HG03060 (cell line): ENCODE data around the gene ZNF511.
A peak's percentile ranks its signal among the peaks of the same experiment; 100 is the strongest.
"Not testable (repeated sequence)": the region's sequence is repeated elsewhere in the genome, so short reads cannot be mapped to it uniquely, and the experiment has no call there.

Source experiments
- ATAC-seq: cut with Tn5 transposase; IDR thresholded peaks from one replicate; pipeline ENCODE4 v1.9.1; 2021; ENCODE audit warnings: low read depth, moderate number of reproducible peaks; ENCODE audit not compliant: unreplicated experiment

Gene ZNF511

GRCh38 chr10:133313192-133313591 lies 4.5 kb downstream of the ZNF511 start:
- no peak for ATAC-seq

- no peak for ATAC-seq
These were observed 6.2 kb downstream of the ZNF511 start for GRCh38 chr10:133314911-133315310.

DNA sequence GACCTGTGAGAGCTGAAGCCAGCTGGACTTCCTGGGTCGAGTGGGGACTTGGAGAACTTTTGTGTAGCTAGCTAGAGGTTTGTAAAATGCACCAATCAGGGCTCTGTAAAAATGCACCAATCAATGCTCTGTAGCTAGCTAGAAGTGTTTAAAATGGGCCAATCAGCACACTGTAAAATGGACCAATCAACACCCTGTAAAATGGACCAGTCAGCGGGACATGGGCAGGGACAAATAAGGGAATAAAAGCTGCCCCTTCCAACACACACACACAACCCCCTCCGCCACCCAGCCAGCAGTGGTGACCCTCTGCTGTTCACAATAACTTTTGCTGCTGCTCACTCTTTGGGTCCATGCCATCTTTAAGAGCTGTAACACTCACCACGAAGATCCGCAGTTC lies 7.1 kb downstream of the ZNF511 start:
- ATAC-seq, result no peak

DNA sequence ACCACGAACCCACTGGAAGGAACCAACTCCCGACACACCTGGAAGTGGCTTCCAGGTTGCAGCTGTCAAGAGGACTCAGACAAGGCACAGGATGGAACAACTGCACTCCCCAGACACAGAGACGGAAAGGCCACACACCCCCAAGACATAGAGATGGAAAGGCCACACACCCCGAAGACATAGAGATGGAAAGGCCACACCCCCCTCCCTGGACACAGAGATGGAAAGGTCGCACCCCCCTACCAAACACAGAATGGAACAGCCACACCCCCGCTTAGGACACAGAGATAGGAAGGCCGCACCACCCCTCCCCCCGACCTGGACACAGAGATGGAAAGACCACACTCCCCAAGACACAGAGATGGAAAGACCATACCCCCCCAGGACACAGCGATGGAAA lies 7.6 kb downstream of the ZNF511 start:
- no peak for ATAC-seq

GRCh38 chr10:133316732-133317131 lies 8.0 kb downstream of the ZNF511 start:
- no peak for ATAC-seq

GRCh38 chr10:133318494-133319127 lies 9.9 kb downstream of the ZNF511 start:
- no peak for ATAC-seq

- not testable (repeated sequence) for ATAC-seq
These were observed 12.2 kb downstream of the ZNF511 start for GRCh38 chr10:133320852-133321422.

DNA sequence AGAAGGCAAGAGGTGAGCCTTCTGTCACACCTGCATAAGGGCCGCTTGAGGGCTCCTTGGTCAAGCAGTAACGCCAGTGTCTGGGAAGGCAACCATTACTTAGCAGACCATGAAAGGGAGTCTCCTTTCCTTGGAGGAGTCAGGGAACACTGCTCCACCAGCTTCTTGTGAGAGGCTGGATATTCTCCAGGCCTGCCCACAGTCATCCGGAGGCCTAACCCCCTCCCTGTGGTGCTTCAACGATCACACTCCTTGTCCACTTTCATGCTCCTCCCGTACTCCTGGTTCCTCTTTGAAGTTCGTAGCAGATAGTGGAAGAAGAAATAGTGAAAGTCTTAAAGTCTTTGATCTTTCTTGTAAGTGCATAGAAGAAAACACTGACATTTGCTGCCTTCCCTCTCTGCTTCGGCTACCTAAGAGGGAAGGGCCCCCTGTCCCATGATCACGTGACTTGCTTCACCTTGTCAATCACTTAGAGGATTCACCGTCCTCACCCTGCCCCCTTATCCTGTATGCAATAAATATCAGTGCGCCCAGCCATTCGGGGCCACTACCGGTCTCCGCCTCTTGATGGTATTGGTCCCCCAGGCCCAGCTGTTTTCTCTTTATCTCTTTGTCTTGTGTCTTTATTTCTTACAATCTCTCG lies 13.5 kb downstream of the ZNF511 start:
- ATAC-seq, result not testable (repeated sequence)

- ATAC-seq, result no peak
These were observed 15.6 kb downstream of the ZNF511 start for GRCh38 chr10:133324198-133324792.

GRCh38 chr10:133324857-133325260 lies 16.1 kb downstream of the ZNF511 start:
- no peak for ATAC-seq

- ATAC-seq, result no peak
These were observed 16.9 kb downstream of the ZNF511 start for GRCh38 chr10:133325440-133326222.

DNA sequence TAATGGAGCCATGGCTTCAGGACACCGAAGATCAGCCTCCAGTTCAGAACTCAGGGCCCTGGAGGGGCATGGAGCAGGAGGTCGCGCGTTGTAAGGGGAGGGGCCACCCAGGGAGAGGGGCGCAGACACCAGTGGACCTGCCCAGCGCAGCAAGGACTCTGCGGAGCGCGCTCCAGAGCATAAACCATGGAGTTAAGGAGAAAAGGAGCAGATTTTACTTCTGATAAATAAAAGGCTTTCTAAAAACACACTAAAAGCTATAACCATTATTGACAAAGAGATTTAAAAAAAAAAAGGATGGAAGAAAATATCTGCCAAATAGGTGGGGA lies 17.5 kb downstream of the ZNF511 start:
- no peak for ATAC-seq

GRCh38 chr10:133326745-133327650 lies 18.3 kb downstream of the ZNF511 start:
- no peak for ATAC-seq

DNA sequence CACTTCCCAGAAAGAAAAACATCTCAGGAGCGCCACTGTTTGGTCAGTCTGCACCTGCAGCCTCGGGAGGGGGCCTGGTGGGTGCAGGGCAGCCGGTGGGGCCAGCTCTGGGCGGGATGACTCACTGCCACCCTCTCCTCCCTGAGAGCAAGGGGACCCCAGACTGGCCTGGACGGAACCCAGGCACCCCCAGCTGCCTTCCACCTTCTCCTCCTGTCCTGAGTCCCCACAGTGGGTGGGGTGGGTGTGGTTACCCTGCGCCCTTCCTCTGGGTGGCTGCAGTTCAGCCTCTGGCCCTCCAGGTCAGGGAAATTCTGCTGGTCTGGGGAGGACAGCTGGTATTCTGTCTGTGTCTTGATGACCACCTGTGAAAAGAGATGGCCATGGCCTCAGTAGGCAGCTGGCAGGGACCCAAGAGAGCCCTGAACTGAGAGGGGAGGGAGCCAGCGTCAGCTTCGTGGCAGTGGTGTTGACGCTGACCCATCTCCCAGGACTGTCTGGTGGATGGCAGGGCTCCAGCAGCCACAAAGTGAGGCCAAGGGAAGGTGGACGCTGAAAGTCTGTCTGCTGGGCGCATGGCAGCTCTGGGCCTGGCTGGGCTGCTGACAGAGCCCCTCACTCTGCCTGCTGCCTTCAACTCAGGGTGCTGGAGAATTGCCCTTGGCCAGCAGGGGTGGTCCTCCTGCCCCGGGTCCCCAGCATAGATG lies 19.1 kb downstream of the ZNF511 start:
- ATAC-seq, result no peak

DNA sequence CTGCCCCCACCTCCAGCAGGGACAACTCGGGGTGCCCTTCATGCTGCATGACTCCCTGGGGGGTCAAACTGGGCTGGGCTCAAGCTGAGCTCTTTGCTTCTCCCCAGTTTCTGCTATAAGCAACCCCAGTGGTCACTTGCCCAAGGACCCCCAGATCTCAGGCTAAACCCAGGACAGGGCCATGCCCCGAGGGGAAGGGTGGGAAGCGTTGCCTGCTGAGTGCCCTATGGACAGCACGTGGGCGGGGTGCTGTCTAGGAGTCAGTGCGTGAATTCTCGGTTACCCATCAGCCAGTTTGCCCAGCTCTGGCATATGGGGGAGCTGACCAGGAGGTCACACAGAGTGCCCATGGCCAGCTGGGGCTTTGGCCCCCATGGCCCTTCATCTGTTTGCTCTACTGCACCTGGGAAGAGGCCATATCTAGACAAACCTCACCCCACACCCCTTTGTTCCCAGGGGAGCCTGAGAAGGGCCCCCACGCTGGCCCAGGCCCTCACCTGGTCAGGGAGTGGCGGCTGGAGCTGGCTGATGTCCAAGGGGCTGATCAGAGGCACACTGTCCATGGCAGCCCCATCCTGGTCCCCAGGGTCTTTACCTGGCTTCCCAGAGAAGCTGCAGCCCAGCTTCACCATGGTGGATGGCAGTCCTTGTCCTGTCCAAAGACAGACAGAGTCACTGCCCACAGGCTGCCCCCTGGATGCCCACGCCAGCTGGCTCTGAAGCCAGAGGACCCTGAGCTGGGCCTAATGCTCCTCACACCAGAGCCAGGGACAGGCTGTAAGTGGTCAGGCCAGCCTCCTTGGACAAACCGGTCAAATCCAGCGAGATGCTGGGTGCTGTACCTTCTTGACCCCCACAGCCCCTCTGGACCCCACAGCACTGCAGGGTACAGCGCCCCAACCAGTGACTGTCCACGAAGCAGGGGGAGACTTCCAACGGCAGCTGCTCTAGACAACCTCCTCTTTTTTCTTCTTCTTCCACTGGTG lies 19.9 kb downstream of the ZNF511 start:
- no peak for ATAC-seq

DNA sequence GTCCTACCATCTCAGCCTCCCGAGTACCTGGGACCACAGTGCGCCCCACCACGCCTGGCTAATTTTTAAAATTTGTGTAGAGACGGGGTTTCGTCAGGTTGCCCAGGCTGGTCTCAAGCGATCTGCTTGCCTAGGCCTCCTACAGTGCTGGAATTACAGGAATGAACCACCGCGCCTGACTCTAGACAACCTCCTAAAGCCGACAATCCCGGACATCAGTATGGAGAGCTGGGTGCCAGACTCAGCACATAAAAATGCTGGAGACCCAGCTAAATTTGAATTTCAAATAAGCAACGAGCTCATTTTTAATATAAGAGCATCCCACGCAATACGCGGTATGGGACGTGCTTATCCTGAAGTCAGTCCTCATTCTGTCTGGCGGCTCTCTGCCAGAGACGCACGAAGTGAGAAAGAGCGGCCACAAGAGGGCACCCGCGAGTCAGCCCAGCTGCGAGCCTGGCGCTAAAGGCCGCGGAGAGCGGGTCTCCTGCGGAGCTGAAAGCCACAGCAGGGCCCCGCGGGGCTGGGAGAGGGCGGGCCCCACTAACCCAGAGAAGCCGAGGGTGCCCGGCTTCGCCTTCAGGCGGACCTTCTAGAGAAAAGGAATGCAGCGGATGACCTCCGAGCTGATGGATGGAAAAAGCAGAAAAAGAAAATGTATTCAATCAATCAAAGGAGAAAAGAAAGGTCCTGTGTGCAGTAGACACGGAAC lies 20.9 kb downstream of the ZNF511 start:
- ATAC-seq, result peak; percentile 89

DNA sequence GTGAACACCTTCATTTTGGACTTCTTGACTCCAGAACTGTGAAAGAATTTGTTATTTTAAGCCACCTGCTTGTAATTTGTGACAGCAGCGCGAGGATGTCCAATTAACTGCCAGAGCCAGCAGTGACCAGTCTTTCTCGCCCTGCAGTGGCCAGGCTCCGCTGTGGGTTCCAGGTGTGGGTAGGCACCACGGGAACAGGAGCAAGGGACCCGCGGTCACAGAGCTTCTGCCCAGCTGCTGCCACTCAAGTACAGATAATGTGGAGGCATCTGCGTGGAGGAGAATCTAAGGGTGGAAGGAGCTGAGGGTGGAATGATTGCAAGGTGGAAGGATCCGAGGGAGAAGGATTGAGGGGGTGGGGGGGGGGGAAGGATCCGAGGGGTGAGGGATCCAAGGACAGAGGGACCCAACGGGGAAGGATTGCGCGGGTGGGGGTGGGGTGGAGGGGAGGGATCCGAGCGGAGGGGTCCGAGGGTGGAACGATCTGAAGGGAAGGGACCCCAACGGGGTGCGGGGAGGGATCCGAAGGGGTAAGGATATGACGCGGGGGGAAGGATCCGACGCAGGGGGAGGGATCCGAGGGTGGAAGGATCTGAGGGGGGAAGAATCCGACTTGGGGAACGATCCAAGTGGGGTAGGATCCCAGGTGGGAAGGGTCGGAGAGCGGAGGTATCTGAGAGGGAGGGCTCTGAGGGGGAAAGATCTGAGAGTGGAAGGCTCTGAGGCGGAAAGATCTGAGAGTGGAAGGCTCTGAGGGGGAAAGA lies 24.4 kb downstream of the ZNF511 start:
- no peak for ATAC-seq
